Aorta (tissue), 5 donors: ENCODE data around the gene SERINC2. TPM values are rescaled to one million over a fixed set of nuclear protein-coding genes. Genes with fewer than 3 reads are reported as not detected.

ENCODE experiments used
- ATAC-seq: fragments of 200-7000 bp; cut with Tn5 transposase; one replicate; pipeline ENCODE4 v1.9.1; 2022; ENCODE audit warnings: moderate library complexity; ENCODE audit not compliant: low FRiP score
- DNase-seq, 2 donors: peaks; one replicate each; pipeline ENCODE4 v3.0.0-alpha.2; 2020
- H3K27ac ChIP-seq, 2 donors: one replicate each; pipeline ENCODE4 v1.5.1; 2013; ENCODE audit warnings: low read length in 2 of 2, mild to moderate bottlenecking in 2 of 2, moderate library complexity in 2 of 2, control low read depth in 1 of 2, inconsistent platforms in 1 of 2, low read depth in 1 of 2
- H3K27me3 ChIP-seq, 2 donors: one replicate each; pipeline ENCODE4 v1.6.1; 2013; ENCODE audit warnings: control low read depth in 1 of 2, low read length in 1 of 2, mild to moderate bottlenecking in 1 of 2, moderate library complexity in 1 of 2; ENCODE audit not compliant: insufficient read depth in 2 of 2, control insufficient read depth in 1 of 2
- H3K36me3 ChIP-seq, 2 donors: one replicate each; pipeline ENCODE4 v1.6.1; 2013; ENCODE audit warnings: control low read depth in 1 of 2, low read length in 1 of 2, mild to moderate bottlenecking in 1 of 2; ENCODE audit not compliant: insufficient read depth in 2 of 2, control insufficient read depth in 1 of 2
- H3K4me1 ChIP-seq, 2 donors: one replicate each; pipeline ENCODE4 v1.6.1; 2013; ENCODE audit warnings: low read length in 2 of 2, control low read depth in 1 of 2, mild to moderate bottlenecking in 1 of 2, moderate library complexity in 1 of 2; ENCODE audit not compliant: insufficient read depth in 2 of 2, control insufficient read depth in 1 of 2
- H3K4me3 ChIP-seq, 2 donors: one replicate each; pipeline ENCODE4 v1.5.1; 2013; ENCODE audit warnings: low read length in 2 of 2, control low read depth in 1 of 2, mild to moderate bottlenecking in 1 of 2
- H3K9me3 ChIP-seq: one replicate; pipeline ENCODE4 v1.6.1; 2013; ENCODE audit warnings: mild to moderate bottlenecking, low read length; ENCODE audit not compliant: control insufficient read depth
- WGBS, 2 donors: extraction: QIAGEN DNeasy Blood & Tissue Kit; methylation state at CpG; one replicate each; pipeline ENCODE4 v1.1.7; 2013; 5-methylcytosine and 5-hydroxymethylcytosine counted together
- intact Hi-C, 2 donors: fragments of 100-400 bp; cut with DNase I; formaldehyde crosslinking; loops; one replicate each; pipeline versions ENCODE4 v1.14.2 to v1.15.0; 2022
- polyA plus RNA-seq, 2 donors: library from polyadenylated mRNA; stranded (reverse); fragments of 200-250 nt; gene quantifications; one replicate each; pipeline ENCODE4 v1.2.3, GENCODE V29; 2013
- total RNA-seq, 2 donors: library from RNA; stranded (reverse); fragmentation: NEBNext Ultra II Directional; extraction: Animal tissue kit (Norgen Biotek cat#: 25700); gene quantifications; one replicate each; pipeline ENCODE4 v1.2.1, GENCODE V29; 2021
- donor health status: healthy with polysubstance abuse.
- donor health status: Bipolar disorder and iron deficiency.
- donor health status: DM: no; HTN: no; CAD: no.
- donor health status: DM: no; HTN: no; CAD: no.
- donor health status: DM: yes; HTN: yes; CAD: no.

Gene SERINC2
- total and polyA plus RNA-seq, 4 donors, result 2.5 to 20.7 (median 3.5) TPM

GRCh38 chr1:31394584-31395193, 18.3 kb upstream of the SERINC2 start:
- Histone ChIP-seq H3K9me3 (no peaks in the 10 kb centered on the region), H3K27ac (no peak overlapping the region), H3K4me1 (no peaks in the 10 kb centered on the region), H3K36me3 (no peaks in the 10 kb centered on the region), H3K4me3 (peak overlapping the region in 1 of 2 donors; percentile 34), H3K27me3 (no peaks in the 10 kb centered on the region)
- 2 to 3% methylated on average over 35 to 36 of the region's 36 CpGs for WGBS, 2 donors
- DNase-seq, result peak; percentile 88 to 96
- intact Hi-C loops, result loop anchor here in 1 of 2 donors (1.0 to 5.0 kb wide), 2 partner anchors 28 to 153 kb away; no protein-coding TSS in a partner anchor
- peak; percentile 93 for ATAC-seq

- Histone ChIP-seq H3K4me1 (no peaks in the 10 kb centered on the region), H3K36me3 (no peaks in the 10 kb centered on the region), H3K4me3 (no peak overlapping the region), H3K27ac (no peak overlapping the region), H3K27me3 (no peaks in the 10 kb centered on the region), H3K9me3 (no peaks in the 10 kb centered on the region)
- DNase-seq (no peak), ATAC-seq (no peak)
- WGBS, 2 donors, result 95 to 98% methylated on average over 3 of the region's 3 CpGs
- intact Hi-C loops, result no loop called here
Observed at GRCh38 chr1:31396633-31397351, 16.2 kb upstream of the SERINC2 start.

GRCh38 chr1:31397360-31398095, 15.5 kb upstream of the SERINC2 start:
- H3K36me3 ChIP-seq, result no peaks in the 10 kb centered on the region
- intact Hi-C loops, result no loop called here
- no peak overlapping the region for H3K4me3 ChIP-seq
- no peaks in the 10 kb centered on the region for H3K4me1 ChIP-seq
- no peaks in the 10 kb centered on the region for H3K27me3 ChIP-seq
- ATAC-seq (no peak), DNase-seq (no peak)
- H3K9me3 ChIP-seq, result no peaks in the 10 kb centered on the region
- no peak overlapping the region for H3K27ac ChIP-seq
- WGBS, 2 donors, result 82 to 88% methylated on average over 4 of the region's 4 CpGs

- Histone ChIP-seq H3K27me3 (no peaks in the 10 kb centered on the region), H3K27ac (no peak overlapping the region), H3K4me1 (no peaks in the 10 kb centered on the region), H3K9me3 (no peaks in the 10 kb centered on the region), H3K4me3 (no peak overlapping the region), H3K36me3 (no peaks in the 10 kb centered on the region)
- DNase-seq, result no peak
- ATAC-seq, result no peak
- WGBS, 2 donors, result 96 to 97% methylated on average over 2 of the region's 2 CpGs
- intact Hi-C loops, result no loop called here
Observed at GRCh38 chr1:31398246-31398645, 14.8 kb upstream of the SERINC2 start.

- H3K9me3 ChIP-seq, result no peaks in the 10 kb centered on the region
- intact Hi-C loops, result no loop called here
- DNase-seq (no peak), ATAC-seq (no peak)
- H3K4me1 ChIP-seq, result no peaks in the 10 kb centered on the region
- no peak overlapping the region for H3K27ac ChIP-seq
- H3K27me3 ChIP-seq, result no peaks in the 10 kb centered on the region
- no peaks in the 10 kb centered on the region for H3K36me3 ChIP-seq
- no peak overlapping the region for H3K4me3 ChIP-seq
- 60 to 67% methylated on average over 3 of the region's 3 CpGs for WGBS, 2 donors
Observed at GRCh38 chr1:31399976-31400375, 13.0 kb upstream of the SERINC2 start.

- H3K36me3 ChIP-seq, result no peaks in the 10 kb centered on the region
- H3K9me3 ChIP-seq, result no peaks in the 10 kb centered on the region
- ATAC-seq (no peak), DNase-seq (no peak)
- no peaks in the 10 kb centered on the region for H3K27me3 ChIP-seq
- H3K27ac ChIP-seq, result no peak overlapping the region
- WGBS, 2 donors, result 50 to 59% methylated on average over 3 of the region's 3 CpGs
- no peaks in the 10 kb centered on the region for H3K4me1 ChIP-seq
- H3K4me3 ChIP-seq, result no peak overlapping the region
- intact Hi-C loops, result no loop called here
Observed at GRCh38 chr1:31400393-31400792, 12.6 kb upstream of the SERINC2 start.

- Histone ChIP-seq H3K9me3 (no peaks in the 10 kb centered on the region), H3K4me1 (no peaks in the 10 kb centered on the region), H3K36me3 (no peaks in the 10 kb centered on the region), H3K27ac (no peak overlapping the region), H3K4me3 (no peak overlapping the region), H3K27me3 (no peaks in the 10 kb centered on the region)
- 48 to 58% methylated on average over 2 of the region's 2 CpGs for WGBS, 2 donors
- DNase-seq (no peak), ATAC-seq (no peak)
- intact Hi-C loops, result no loop called here
Observed at GRCh38 chr1:31401241-31401640, 11.8 kb upstream of the SERINC2 start.

GRCh38 chr1:31405578-31406245, 7.3 kb upstream of the SERINC2 start:
- H3K4me1 ChIP-seq, result no peaks in the 10 kb centered on the region
- no peaks in the 10 kb centered on the region for H3K9me3 ChIP-seq
- intact Hi-C loops, result no loop called here
- H3K27me3 ChIP-seq, result no peaks in the 10 kb centered on the region
- H3K36me3 ChIP-seq, result no peaks in the 10 kb centered on the region
- WGBS, 2 donors, result 49 to 54% methylated on average over 6 of the region's 6 CpGs
- DNase-seq (no peak), ATAC-seq (no peak)
- no peak overlapping the region for H3K4me3 ChIP-seq
- H3K27ac ChIP-seq, result no peak overlapping the region
